Choroid plexus epithelial cell (primary cell): ENCODE measurements around the gene SPATS1.
A peak's percentile ranks its signal among the peaks of the same experiment; 100 is the strongest.
"Not testable (repeated sequence)": the region's sequence is repeated elsewhere in the genome, so short reads cannot be mapped to it uniquely, and the experiment has no call there.

Experiments
- DNase-seq: peaks from one replicate; pipeline ENCODE4 v3.0.0-alpha.2; 2010; ENCODE audit warnings: low read depth
- H3K4me3 ChIP-seq: 2 replicates; pipeline ENCODE4 v1.5.1; 2011; ENCODE audit warnings: low read depth, mild to moderate bottlenecking, control low read depth, low read length, moderate library complexity
- TF ChIP-seq, protein P1 (sequence below): conservative IDR thresholded peaks from 2 replicates; pipeline ENCODE4 v1.5.1; 2011; ENCODE audit warnings: low read depth, mild to moderate bottlenecking, control low read depth, inconsistent platforms, low read length, moderate library complexity

The SPATS1 gene

DNA sequence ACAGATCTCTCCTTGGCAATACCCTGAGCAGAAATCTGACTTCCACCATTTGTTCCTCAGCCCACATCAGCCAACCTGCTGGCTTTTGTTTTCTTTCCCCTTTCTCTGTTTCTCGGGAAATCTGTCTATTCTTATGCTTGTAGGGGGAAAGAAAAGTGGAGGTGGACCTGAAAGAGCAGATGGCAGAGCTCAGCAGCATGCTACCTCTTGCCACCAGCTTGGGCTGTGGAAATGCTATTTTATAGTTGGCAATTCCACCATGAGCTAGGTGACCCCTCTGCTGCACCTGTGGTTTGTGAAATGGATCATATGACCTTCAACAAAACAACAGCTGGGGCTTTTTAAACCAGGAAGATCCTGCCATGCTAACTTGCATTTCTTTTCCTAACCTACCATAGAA is 6.8 kb upstream of the SPATS1 start:
- DNase-seq: no peak
- TF ChIP-seq, protein P1, sequence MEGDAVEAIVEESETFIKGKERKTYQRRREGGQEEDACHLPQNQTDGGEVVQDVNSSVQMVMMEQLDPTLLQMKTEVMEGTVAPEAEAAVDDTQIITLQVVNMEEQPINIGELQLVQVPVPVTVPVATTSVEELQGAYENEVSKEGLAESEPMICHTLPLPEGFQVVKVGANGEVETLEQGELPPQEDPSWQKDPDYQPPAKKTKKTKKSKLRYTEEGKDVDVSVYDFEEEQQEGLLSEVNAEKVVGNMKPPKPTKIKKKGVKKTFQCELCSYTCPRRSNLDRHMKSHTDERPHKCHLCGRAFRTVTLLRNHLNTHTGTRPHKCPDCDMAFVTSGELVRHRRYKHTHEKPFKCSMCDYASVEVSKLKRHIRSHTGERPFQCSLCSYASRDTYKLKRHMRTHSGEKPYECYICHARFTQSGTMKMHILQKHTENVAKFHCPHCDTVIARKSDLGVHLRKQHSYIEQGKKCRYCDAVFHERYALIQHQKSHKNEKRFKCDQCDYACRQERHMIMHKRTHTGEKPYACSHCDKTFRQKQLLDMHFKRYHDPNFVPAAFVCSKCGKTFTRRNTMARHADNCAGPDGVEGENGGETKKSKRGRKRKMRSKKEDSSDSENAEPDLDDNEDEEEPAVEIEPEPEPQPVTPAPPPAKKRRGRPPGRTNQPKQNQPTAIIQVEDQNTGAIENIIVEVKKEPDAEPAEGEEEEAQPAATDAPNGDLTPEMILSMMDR: no peak
- H3K4me3 ChIP-seq: no peak overlapping the region

DNA sequence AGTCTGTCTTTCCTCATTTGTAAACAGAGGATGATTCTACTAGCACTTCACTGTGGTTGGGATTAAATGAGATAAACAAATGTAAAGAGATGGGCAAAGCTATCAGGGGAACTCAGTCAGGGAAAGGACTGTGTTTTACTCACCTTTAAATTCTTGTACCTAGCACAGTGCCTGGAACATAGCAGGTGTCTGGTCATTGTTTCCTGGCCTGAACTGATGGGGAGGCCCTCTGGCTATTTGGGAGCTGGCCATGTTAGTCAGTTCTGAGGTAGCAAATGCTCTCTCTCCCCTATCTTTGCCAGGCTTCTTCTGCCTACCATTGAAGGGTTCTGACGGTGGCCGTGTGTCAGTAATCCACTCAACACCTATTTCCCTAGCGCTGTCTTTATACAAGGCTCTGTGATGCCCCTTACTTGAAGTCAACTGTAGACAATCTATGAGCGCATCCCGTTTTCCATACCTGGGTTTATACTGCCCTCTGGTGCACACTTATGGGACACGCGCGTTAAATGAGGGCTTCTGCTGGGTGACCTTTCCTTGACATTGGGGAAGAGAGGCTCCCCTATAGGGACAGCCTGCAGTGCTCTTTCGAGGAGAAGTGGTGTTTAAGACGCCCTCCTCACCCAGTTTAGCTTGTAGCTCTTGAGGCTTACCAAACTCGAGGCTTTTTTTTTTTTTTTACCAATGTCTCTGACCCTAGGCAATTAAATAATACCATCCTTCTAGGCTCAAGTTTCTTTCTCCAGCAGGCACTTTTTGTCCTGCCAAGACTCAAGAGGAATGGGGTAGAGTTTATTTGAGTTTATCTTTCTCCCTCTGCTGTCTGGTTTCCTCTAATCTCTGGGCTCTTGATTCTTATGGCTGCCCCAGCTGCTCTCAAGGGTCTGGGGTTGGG is 4.0 kb upstream of the SPATS1 start:
- TF ChIP-seq, protein P1: peak; percentile 84
- no peak overlapping the region for H3K4me3 ChIP-seq
- DNase-seq: peak; percentile 73

DNA sequence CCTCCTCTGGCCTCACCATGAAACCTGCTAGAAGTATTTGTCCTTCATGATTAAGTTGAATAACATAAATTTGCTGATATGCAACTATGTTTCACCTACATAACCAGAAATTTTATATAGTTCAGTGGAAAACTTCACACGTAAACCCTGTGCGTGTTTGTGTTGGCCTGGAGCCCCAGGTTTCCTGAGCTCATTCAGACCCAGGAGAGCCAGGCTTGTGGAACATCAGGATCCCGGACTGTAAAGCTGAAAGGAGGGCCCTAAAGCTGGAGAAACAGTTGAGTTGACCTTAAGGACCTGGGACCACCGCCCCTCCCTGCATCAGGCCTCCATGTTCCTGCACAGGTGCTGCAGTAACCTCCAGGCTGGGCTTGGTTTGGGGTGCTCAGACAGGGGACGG is 3.1 kb upstream of the SPATS1 start:
- DNase-seq: no peak
- no peak overlapping the region for H3K4me3 ChIP-seq
- TF ChIP-seq, protein P1: no peak

DNA sequence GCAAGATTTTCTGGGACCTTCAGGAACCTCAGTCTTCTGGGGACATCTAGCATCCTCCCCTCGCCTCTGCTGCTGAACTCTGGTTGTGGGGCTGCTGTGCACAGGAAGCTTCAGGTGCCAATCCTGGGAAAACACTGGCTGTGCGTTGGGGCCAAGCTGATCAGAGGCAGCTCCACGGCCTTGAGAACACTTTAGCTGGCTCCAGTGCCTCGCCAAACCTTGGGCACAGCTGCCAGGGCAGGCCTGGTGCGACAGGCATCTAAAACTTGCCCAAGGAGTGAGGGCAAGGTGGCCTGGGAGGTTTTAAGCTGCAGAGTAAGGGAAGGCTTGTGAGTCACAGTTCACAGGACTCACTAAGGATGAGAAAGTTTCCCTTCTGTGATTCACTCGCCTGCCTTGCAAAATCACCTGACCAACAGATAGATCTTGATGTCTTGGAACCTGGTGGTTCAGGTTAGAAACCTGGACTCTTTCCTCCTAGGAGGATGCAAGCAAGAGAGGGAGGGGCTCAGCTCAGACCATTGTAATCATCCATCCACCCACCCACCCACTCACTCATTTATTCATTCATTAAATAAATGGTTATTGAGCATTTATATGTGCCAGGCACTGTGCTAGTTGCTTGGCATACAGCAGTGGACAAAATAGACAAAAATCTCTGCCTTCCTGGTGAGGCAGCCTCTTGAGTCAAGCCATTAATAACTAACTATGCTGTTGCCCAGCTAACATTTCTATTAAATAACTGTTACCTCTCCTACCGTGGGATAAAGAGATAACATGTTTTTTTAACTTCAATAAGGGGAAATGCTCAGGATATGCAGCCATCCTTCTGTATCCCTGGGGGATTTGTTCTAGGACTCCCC is 2.5 kb upstream of the SPATS1 start:
- no peak overlapping the region for H3K4me3 ChIP-seq
- DNase-seq: peak; percentile 69
- TF ChIP-seq, protein P1: no peak

DNA sequence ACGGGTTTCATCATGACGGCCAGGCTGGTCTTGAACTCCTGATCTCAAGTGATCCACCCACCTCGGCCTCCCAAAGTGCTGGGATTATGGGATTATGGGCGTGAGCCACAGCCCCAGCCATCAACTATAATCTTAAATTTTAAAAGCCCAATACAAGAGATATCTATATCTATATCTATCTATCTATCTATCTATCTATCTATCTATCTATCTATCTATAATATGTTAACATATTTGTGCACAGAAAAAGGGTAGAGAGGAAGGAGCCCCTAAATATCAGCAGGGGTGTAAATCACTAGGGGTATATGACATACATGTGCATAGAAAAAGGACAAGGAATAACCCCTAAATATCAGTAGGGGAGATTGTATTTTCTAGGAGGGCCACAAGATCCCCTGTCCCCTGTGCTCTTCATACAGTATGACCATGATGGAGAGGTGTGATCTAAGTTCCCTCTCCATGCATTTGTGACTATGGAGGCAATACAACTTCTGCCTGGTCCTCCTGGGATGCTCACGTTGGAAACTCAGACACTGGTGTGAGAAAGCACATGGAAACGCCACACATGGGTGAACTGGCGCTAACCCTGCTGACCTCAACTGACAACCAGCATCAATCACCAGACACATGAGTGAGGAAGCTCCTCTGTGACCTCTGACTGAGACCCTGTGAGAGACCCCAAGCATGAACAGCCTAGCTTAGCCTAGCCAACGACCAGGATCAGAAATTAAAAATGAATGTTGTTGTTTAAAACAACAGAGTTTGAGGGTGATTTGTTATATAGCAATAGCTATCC is 1.2 kb upstream of the SPATS1 start:
- no peak overlapping the region for H3K4me3 ChIP-seq
- no peak for DNase-seq

DNA sequence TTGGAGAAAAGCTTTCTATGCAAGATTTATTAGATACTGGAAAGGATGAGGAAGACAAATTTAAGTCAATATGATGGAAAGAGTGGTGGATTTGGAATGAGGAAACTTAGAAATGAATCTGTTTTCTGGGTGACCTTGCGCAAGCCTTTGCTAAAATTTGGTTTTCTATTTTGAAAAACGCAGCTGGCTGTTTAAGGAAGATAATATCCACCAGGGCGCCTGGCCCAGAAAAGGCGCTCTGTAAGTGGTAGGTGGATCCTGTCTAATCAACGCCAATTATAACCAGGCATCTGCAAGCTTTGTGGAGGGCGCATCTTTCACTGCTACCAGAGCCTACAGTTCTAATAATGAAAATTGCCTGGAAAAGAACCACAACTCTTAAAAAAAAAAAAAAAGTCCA is 398 bp upstream of the SPATS1 start:
- H3K4me3 ChIP-seq: no peak overlapping the region
- TF ChIP-seq, protein P1: no peak
- DNase-seq: no peak

More for the DNA sequence above, 1.2 kb upstream of the SPATS1 start:
- TF ChIP-seq, protein P1: no peak

GRCh38 chr6:44346818-44347217 is 4.4 kb downstream of the SPATS1 start:
- not testable (repeated sequence) for H3K4me3 ChIP-seq, DNase-seq
